Osteocyte (in vitro differentiated cells): ENCODE data around the gene C2orf76. TPM values are rescaled to one million over a fixed set of nuclear protein-coding genes. Genes with fewer than 3 reads are reported as not detected.
"Not testable (repeated sequence)": the region's sequence is repeated elsewhere in the genome, so short reads cannot be mapped to it uniquely, and the experiment has no call there.

Source experiments
- DNase-seq: peaks from one replicate; pipeline ENCODE4 v3.0.0; 2021; ENCODE audit warnings: mixed read lengths; ENCODE audit not compliant: unreplicated experiment; ENCODE audit errors: extremely low spot score
- H3K27ac Mint-ChIP-seq: one replicate; pipeline ENCODE4 v1.8.0; 2021; ENCODE audit warnings: mild to moderate bottlenecking, mixed read lengths; ENCODE audit not compliant: unreplicated experiment
- H3K27me3 Mint-ChIP-seq: one replicate; pipeline ENCODE4 v1.8.0; 2021; ENCODE audit warnings: mixed read lengths; ENCODE audit not compliant: unreplicated experiment
- H3K36me3 Mint-ChIP-seq: one replicate; pipeline ENCODE4 v1.8.0; 2021; ENCODE audit warnings: mixed read lengths; ENCODE audit not compliant: unreplicated experiment
- H3K4me1 Mint-ChIP-seq: one replicate; pipeline ENCODE4 v1.8.0; 2021; ENCODE audit warnings: mixed read lengths; ENCODE audit not compliant: unreplicated experiment
- H3K4me3 Mint-ChIP-seq: one replicate; pipeline ENCODE4 v1.8.0; 2021; ENCODE audit warnings: mild to moderate bottlenecking, moderate library complexity, mixed read lengths; ENCODE audit not compliant: unreplicated experiment
- H3K9me3 Mint-ChIP-seq: one replicate; pipeline ENCODE4 v1.8.0; 2021; ENCODE audit warnings: mixed read lengths; ENCODE audit not compliant: unreplicated experiment
- total RNA-seq: library from RNA; stranded (reverse); gene quantifications from 2 replicates; pipeline ENCODE4 v1.2.1, GENCODE V29; 2021
- TF ChIP-seq, protein P1 (sequence below): fragments of 200-600 bp; sonication (generic); IDR thresholded peaks from 2 replicates; pipeline ENCODE4 v1.5.0; 2021; ENCODE audit warnings: antibody characterized with exemption, mild to moderate bottlenecking, moderate library complexity

The C2orf76 gene
- total RNA-seq, 1 donor from 2014 or later = 11.1 TPM

DNA sequence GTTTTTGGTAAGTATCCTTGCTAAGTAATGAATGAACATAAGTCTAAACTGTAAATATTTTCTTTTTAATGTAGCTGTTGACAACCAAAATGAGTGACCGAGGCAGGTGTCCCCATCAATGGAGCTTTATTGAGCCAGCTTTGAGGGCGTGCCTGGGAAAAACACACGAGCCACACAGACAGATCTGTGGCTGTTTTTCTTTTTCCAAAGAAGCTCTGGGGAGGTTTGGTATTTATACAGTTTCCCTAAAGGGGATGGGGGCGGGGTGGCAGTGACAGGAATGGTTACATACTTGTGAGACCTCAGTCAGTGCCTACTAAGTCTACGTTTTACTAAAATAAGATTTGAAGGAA is 11.3 kb upstream of the C2orf76 start:
- DNase-seq = no peak
- TF ChIP-seq, protein P1, sequence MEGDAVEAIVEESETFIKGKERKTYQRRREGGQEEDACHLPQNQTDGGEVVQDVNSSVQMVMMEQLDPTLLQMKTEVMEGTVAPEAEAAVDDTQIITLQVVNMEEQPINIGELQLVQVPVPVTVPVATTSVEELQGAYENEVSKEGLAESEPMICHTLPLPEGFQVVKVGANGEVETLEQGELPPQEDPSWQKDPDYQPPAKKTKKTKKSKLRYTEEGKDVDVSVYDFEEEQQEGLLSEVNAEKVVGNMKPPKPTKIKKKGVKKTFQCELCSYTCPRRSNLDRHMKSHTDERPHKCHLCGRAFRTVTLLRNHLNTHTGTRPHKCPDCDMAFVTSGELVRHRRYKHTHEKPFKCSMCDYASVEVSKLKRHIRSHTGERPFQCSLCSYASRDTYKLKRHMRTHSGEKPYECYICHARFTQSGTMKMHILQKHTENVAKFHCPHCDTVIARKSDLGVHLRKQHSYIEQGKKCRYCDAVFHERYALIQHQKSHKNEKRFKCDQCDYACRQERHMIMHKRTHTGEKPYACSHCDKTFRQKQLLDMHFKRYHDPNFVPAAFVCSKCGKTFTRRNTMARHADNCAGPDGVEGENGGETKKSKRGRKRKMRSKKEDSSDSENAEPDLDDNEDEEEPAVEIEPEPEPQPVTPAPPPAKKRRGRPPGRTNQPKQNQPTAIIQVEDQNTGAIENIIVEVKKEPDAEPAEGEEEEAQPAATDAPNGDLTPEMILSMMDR = no peak
- H3K4me3 Mint-ChIP-seq = no peak overlapping the region
- H3K4me1 Mint-ChIP-seq = peaks cover 3% of the 10 kb centered on the region
- H3K27me3 Mint-ChIP-seq = peaks cover 30% of the 10 kb centered on the region
- peaks cover 12% of the 10 kb centered on the region for H3K9me3 Mint-ChIP-seq
- H3K27ac Mint-ChIP-seq = no peak overlapping the region
- H3K36me3 Mint-ChIP-seq = peaks cover 16% of the 10 kb centered on the region

DNA sequence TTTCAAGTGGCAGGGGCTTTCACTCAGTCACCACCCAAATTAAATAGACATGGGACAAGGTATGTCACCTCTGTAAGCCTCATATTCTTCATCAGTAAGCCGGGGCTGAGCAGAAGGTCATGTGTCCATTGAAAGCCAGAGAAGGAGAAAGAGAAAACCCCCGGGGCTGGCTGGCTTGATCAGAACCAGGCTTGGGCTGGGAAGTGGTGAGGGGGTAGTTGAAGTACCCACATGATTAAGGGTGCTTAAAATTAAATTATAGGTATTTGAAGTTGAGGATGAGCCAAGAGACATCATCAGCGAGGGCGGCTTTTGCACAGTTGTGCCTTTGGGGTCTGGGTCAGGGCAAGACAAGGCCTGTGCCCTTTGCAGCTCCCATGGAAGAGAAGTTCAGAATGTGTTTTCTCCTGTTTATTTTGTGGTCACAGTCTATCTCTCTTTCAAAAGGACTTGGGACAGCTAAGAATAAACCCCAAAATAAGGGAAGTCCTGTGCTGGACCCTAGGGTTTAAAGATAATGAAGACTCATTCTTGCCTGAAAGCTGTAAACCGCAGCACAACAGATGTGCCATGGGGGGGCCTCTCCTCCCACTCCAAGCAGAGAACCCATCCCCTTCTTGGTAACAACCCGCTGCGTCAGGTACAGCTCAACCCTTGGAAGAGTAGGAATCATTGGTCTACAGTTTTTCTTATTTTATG is 10.8 kb upstream of the C2orf76 start:
- peaks cover 12% of the 10 kb centered on the region for H3K9me3 Mint-ChIP-seq
- H3K27ac Mint-ChIP-seq = no peak overlapping the region
- H3K4me1 Mint-ChIP-seq = peaks cover 3% of the 10 kb centered on the region
- peaks cover 29% of the 10 kb centered on the region for H3K27me3 Mint-ChIP-seq
- TF ChIP-seq, protein P1 = no peak
- peaks cover 21% of the 10 kb centered on the region for H3K36me3 Mint-ChIP-seq
- no peak for DNase-seq
- H3K4me3 Mint-ChIP-seq = no peak overlapping the region

DNA sequence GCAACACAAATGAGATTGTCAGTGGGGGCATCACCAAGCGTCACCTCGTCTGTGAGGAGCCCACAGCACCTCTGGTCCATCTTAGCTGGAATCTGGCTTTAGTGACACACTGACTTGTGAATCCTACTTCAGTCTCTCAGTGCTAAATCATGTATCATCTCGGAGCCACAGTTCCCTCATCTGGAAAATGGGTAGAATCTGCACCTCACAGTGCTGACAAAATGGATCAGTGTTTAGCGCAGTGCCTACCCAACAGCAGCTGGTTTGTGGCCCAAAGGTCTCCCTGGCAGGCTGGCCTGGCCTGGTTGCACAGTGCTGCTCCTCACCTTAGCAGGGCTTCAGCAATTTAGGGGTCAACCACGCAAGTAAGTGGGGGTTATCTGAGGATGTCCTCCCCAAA is 10.2 kb upstream of the C2orf76 start:
- Mint-ChIP-seq H3K27ac (no peak overlapping the region), H3K27me3 (peaks cover 23% of the 10 kb centered on the region), H3K4me1 (peaks cover 3% of the 10 kb centered on the region), H3K9me3 (peaks cover 12% of the 10 kb centered on the region), H3K36me3 (peaks cover 27% of the 10 kb centered on the region), H3K4me3 (no peak overlapping the region)
- DNase-seq = no peak
- TF ChIP-seq, protein P1 = no peak

DNA sequence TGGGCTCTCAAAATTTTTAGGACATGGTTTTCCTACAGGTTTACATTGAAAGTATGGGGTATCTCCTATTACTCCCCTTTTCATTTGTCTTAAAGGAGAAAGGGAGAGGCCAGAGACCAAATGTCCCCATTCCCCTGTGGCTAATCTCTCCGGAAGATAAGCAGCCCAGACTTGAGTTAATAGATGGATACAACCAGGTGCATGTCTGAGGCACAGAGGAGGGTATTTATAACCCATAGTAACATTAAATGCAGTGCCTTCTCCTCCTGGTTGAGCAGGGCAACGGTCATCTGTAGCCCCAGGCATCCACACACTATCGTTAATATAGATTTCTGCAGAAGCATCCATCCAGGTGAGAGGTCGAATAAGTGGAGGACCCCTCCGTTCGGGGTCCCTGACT is 9.8 kb upstream of the C2orf76 start:
- not testable (repeated sequence) for H3K4me1 Mint-ChIP-seq, H3K4me3 Mint-ChIP-seq, DNase-seq, H3K27ac Mint-ChIP-seq
- Mint-ChIP-seq H3K27me3 (peaks cover 19% of the 10 kb centered on the region), H3K9me3 (peaks cover 12% of the 10 kb centered on the region), H3K36me3 (peaks cover 29% of the 10 kb centered on the region)

DNA sequence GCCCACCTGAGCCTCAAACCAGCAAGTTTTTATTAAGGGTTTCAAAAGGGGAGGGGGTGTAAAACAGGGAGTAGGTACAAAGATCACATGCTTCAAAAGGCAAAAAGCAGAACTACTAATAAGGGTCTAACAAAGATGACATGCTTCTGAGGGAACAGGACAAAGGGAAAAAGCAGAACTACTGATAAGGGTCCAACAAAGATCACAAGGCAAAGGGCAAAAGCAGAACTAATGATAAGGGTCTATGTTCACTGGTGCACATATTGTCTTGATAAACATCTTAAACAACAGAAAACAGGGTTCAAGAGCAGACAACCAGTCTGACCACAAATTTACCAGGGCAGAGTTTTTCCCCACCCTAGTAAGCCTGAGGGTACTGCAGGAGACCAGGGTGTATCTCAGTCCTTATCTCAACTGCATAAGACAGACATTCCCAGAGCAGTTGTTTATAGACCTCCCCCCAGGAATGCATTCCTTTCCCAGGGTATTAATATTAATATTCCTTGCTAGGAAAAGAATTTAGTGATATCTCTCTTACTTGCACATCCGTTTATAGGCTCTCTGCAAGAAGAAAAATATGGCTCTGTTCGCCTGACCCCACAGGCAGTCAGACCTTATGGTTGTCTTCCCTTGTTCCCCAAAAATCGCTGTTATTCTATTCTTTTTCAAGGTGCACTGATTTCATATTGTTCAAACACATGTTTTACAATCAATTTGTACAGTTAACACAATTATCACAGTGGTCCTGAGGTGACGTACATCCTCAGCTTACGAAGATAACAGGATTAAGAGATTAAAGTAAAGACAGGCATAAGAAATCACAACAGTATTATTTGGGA is 7.5 kb upstream of the C2orf76 start:
- H3K4me1 Mint-ChIP-seq, H3K4me3 Mint-ChIP-seq, H3K27ac Mint-ChIP-seq, DNase-seq, H3K27me3 Mint-ChIP-seq: not testable (repeated sequence)
- peaks cover 43% of the 10 kb centered on the region for H3K36me3 Mint-ChIP-seq
- peaks cover 12% of the 10 kb centered on the region for H3K9me3 Mint-ChIP-seq
